CD4-positive, alpha-beta T cell treated with Interleukin-12 subunit alpha and Interleukin-12 subunit beta, for 1 hour (primary cell): ENCODE measurements around the gene UTP3.
"Not testable (repeated sequence)": the region's sequence is repeated elsewhere in the genome, so short reads cannot be mapped to it uniquely, and the experiment has no call there.

Experiments used
- DNase-seq: peaks from one replicate; pipeline ENCODE4 v3.0.0-alpha.2; 2020

UTP3 gene

DNA sequence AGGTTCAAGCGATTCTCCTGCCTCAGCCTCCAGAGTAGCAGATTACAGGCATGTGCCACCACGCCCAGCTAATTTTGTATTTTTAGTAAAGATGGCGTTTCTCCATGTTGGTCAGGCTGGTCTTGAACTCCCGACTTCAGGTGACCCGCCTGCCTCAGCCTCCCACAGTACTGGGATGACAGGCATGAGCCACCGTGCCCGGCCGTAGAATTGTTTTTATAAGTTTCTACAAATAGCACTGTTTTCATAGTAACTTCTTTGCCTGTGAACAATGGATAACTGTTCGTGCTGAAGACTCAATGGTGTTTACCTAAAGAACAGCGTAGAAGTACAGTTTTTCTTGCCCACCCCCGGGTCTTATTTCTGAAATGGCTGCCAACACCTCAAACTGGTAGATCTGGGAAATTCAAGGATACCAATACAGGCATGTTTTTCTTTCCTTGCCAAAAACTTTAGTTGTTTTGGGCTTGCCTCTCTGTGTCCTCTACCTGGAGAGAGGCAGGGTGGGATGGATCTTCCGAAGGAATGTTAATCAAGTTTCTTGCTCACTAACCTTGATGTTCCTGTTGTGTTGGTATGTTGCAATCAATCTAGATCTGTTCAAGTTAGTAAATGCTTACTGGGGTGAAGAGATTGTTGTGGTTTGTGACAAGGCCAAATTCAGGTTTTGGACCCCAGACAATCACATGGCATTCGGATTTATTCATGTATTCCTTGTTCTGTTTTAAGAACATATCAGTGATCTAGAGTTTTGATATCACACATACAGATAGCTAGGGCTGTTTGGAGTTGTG is 30.7 kb downstream of the UTP3 start:
- no peak for DNase-seq

DNA sequence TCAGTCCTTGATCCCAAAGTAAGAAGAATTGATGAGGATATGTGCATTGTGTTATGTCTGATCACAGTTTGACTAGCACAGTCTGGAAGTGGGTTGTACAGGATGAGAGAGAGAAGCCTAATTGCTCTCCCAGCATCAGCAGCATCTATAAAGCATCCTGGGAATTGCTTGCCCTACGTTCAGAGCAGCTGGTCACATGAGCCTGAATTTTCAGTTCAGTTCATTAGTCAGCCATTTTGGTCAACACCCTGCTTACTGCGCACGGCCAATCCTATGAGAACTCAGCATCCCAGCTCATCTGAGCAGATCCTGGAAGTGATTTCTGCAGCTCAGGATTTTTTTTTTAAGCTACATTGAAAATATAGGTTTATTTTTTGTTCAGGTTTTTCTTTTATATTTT is 33.4 kb downstream of the UTP3 start, which contains the start of gene RUFY3:
TSS of gene RUFY3 (plus strand) at position 218 of the 400 bp plus-strand sequence. CDS start 610 bp downstream, outside the sequence.
- DNase-seq, result no peak

- DNase-seq, result peak; percentile 56
These were observed 34.0 kb downstream of the UTP3 start for GRCh38 chr4:70722199-70722791.

DNA sequence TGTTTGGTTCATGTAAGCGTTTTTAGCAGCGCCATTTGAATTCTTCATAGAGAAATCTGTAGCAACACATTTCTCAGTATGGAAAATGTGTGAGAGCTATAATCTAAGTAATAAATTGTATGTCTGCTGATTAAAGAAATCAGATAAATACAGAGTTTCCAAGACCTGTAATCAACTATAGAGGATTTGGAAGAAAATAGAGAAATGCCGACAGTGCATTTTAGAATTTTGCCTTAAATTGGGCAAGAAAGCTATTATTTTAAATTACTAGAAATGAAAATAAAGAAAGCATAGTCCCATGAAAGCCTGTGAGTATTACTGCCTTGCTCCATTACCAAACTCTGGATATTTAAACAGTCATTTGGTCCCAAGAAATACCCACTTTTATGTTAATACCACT is 36.1 kb downstream of the UTP3 start:
- DNase-seq, result no peak

- no peak for DNase-seq
These were observed 37.3 kb downstream of the UTP3 start for GRCh38 chr4:70725633-70726032.

- DNase-seq, result not testable (repeated sequence)
These were observed 38.2 kb downstream of the UTP3 start for GRCh38 chr4:70726515-70726914.

DNA sequence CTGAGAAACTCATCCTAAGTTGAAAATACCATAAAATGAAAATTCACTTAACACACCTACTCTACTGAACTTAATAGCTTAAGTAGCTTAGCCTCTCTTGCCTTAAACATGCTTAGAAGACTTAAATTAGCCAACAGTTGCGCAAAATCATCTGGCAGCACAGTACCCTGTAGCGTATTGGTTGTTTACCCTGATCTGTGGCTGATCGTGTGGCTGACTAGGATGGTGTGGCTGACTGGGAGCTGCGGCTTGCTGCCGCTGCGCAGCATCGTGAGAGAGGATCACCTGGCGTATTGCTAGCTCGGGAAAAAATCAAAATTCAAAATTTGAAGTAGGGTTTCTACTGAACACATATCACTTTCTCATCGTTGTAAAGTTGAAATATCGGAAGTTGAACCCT is 39.8 kb downstream of the UTP3 start:
- DNase-seq, result no peak

DNA sequence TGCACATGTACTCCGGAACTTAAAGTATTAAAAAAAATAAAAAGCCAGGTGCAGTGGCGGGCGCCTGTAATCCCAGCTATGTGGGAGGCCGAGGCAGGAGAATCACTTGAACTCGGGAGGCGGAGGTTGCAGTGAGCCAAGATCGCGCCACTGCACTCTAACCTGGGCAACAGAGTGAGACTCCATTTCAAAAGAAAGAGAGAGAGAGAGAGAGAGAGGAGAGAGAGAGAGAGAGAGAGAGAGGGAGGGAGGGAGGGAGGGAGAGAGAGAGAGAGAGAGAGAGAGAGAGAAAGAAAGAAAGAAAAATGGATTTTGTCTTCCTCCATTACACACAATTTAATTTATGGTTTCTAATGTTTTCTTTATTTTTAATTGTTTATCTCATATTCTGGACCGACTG is 44.5 kb downstream of the UTP3 start:
- DNase-seq, result not testable (repeated sequence)

- peak; percentile 70 for DNase-seq
These were observed 46.0 kb downstream of the UTP3 start for GRCh38 chr4:70734168-70734954.

- DNase-seq, result peak; percentile 19
These were observed 46.6 kb downstream of the UTP3 start for GRCh38 chr4:70734971-70735370.

- peak; percentile 48 for DNase-seq
These were observed 47.6 kb downstream of the UTP3 start for GRCh38 chr4:70735915-70736314.

GRCh38 chr4:70737006-70737405 is 48.7 kb downstream of the UTP3 start:
- DNase-seq, result peak; percentile 19

- no peak for DNase-seq
These were observed 49.1 kb downstream of the UTP3 start for GRCh38 chr4:70737409-70737808.

GRCh38 chr4:70739496-70740337 is 51.4 kb downstream of the UTP3 start:
- DNase-seq, result no peak
